HepG2 (cell line): Measurements from ENCODE around the gene RRP12. TPM values are rescaled to one million over a fixed set of nuclear protein-coding genes. Genes with fewer than 3 reads are reported as not detected.

ENCODE experiments used
- CENPT ChIP-seq: sonication (generic); formaldehyde crosslinking; IDR thresholded peaks from 2 replicates; pipeline ENCODE4 v1.8.0; 2022; ENCODE audit warnings: low read depth, mild to moderate bottlenecking, moderate library complexity, missing genetic modification reagents
- KAT7 ChIP-seq: IDR thresholded peaks from 2 replicates; pipeline ENCODE4 v1.6.1; 2018; ENCODE audit warnings: borderline replicate concordance, missing compliant biosample characterization
- POLR2G ChIP-seq: fragments of 200-400 bp; formaldehyde crosslinking; IDR thresholded peaks from 2 replicates; pipeline ENCODE4 v1.6.1; 2018; ENCODE audit warnings: mild to moderate bottlenecking, low read depth, low read length, moderate library complexity
- RNF2 ChIP-seq: fragments of 450-650 bp; conservative IDR thresholded peaks from 2 replicates; pipeline ENCODE4 v1.6.1; 2016; ENCODE audit warnings: low read depth
- SIN3B ChIP-seq: fragments of 150-350 bp; IDR thresholded peaks from 2 replicates; pipeline ENCODE4 v1.6.1; 2014; ENCODE audit warnings: low read length
- SMARCE1 ChIP-seq: fragments of 450-650 bp; IDR thresholded peaks from 2 replicates; pipeline ENCODE4 v1.6.1; 2017; ENCODE audit warnings: borderline replicate concordance
- TSC22D2 ChIP-seq: sonication (generic); formaldehyde crosslinking; IDR thresholded peaks from 2 replicates; pipeline ENCODE4 v1.5.1; 2020; ENCODE audit warnings: missing genetic modification reagents, mild to moderate bottlenecking, borderline replicate concordance
- ZBTB8A ChIP-seq: sonication (generic); formaldehyde crosslinking; IDR thresholded peaks from 2 replicates; pipeline ENCODE4 v1.4.0; 2020; ENCODE audit warnings: mild to moderate bottlenecking, low read depth, missing genetic modification reagents, borderline replicate concordance
- ZNF143 ChIP-seq: sonication (generic); formaldehyde crosslinking; IDR thresholded peaks from 2 replicates; pipeline ENCODE4 v1.4.0; 2020; ENCODE audit warnings: missing genetic modification reagents
- ZNF264 ChIP-seq: sonication (generic); formaldehyde crosslinking; IDR thresholded peaks from 2 replicates; pipeline ENCODE4 v1.4.0; 2020; ENCODE audit warnings: missing genetic modification reagents
- ZNF33A ChIP-seq: sonication (generic); formaldehyde crosslinking; IDR thresholded peaks from 2 replicates; pipeline ENCODE4 v1.5.1; 2020; ENCODE audit warnings: missing genetic modification reagents, mild to moderate bottlenecking, moderate library complexity, borderline replicate concordance
- ZNF430 ChIP-seq: sonication (generic); formaldehyde crosslinking; IDR thresholded peaks from 2 replicates; pipeline ENCODE4 v1.9.0; 2021; ENCODE audit warnings: mild to moderate bottlenecking, missing genetic modification reagents
- ZNF670 ChIP-seq: sonication (generic); formaldehyde crosslinking; IDR thresholded peaks from 2 replicates; pipeline ENCODE4 v1.8.0; 2022; ENCODE audit warnings: mild to moderate bottlenecking, missing genetic modification reagents, borderline replicate concordance
- ZSCAN29 ChIP-seq: sonication (generic); formaldehyde crosslinking; conservative IDR thresholded peaks from 2 replicates; pipeline ENCODE4 v1.4.0; 2020; ENCODE audit warnings: mild to moderate bottlenecking, missing genetic modification reagents
- polyA plus RNA-seq, 8 experiments: library from polyadenylated mRNA; depleted of rRNA in 3 of 8; stranded (reverse) in 7 of 8; unstranded in 1 of 8; fragments of >200 nt; fragmentation: Illumina TruSeq in 4 of 8; extraction: Trizol in 4 of 8; gene quantifications; 2 replicates each; pipeline versions ENCODE4 v1.2.1 to v1.2.3, GENCODE V29; 2011 to 2016; ENCODE audit warnings: low read depth in 4 of 8, missing spikeins in 1 of 8, mixed read lengths in 1 of 8; ENCODE audit not compliant: insufficient read depth in 1 of 8
- total RNA-seq, 5 experiments: library from RNA; depleted of rRNA; stranded (reverse); fragments of >200 nt; fragmentation: Illumina TruSeq; extraction: Trizol; gene quantifications; 2 replicates each; pipeline ENCODE4 v1.2.3, GENCODE V29; 2016; ENCODE audit warnings: low read depth in 1 of 5
- TF ChIP-seq, protein P1 (sequence below): IDR thresholded peaks from 2 replicates; pipeline ENCODE4 v1.6.1; 2012; ENCODE audit warnings: low read depth, low read length, improper control_type of control experiment
- TF ChIP-seq, protein P2 (sequence below): sonication (generic); formaldehyde crosslinking; conservative IDR thresholded peaks from 2 replicates; pipeline ENCODE4 v1.8.1; 2023; ENCODE audit warnings: missing genetic modification reagents
- TF ChIP-seq, protein P3 (sequence below): sonication (generic); formaldehyde crosslinking; IDR thresholded peaks from 2 replicates; pipeline ENCODE4 v1.4.0; 2020; ENCODE audit warnings: missing genetic modification reagents
- TF ChIP-seq, protein P4 (sequence below): sonication (generic); formaldehyde crosslinking; IDR thresholded peaks from 2 replicates; pipeline ENCODE4 v1.4.0; 2020; ENCODE audit warnings: missing genetic modification reagents, mild to moderate bottlenecking, borderline replicate concordance
- TF ChIP-seq, protein P5 (sequence below): sonication (generic); formaldehyde crosslinking; IDR thresholded peaks from 2 replicates; pipeline ENCODE4 v1.8.0; 2022; ENCODE audit warnings: mild to moderate bottlenecking, missing genetic modification reagents, borderline replicate concordance

RRP12 gene
- total and polyA plus RNA-seq, 2 of the 13 experiments (the other 11 are each of a cell fraction or from before 2014, with no cell fraction given): 13.2 to 39.4 TPM

DNA sequence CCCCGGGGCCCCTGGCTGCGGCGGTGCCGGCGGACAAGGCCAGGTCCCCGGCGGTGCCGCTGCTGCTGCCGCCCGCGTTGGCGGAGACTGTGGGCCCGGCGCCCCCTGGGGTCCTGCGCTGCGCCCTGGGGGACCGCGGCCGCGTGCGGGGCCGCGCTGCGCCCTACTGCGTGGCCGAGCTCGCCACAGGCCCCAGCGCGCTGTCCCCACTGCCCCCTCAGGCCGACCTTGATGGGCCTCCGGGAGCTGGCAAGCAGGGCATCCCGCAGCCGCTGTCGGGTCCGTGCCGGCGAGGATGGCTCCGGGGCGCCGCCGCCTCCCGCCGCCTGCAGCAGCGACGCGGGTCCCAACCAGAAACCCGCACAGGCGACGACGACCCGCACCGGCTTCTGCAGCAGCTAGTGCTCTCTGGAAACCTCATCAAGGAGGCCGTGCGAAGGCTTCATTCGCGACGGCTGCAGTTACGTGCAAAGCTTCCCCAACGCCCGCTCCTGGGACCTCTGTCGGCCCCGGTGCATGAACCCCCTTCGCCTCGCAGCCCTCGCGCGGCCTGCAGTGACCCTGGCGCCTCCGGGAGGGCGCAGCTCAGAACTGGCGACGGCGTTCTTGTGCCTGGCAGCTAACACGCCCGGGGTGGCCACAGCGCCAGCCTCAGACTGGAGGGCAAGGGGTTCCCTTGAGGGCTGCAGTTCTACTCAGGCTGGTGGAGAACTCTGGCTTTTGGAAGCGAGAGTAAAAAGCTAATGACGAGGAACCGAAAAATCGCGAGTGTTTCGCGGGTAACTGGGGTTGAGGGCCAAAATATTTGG is 81.3 kb downstream of the RRP12 start (continued):
- TF ChIP-seq, protein P1, sequence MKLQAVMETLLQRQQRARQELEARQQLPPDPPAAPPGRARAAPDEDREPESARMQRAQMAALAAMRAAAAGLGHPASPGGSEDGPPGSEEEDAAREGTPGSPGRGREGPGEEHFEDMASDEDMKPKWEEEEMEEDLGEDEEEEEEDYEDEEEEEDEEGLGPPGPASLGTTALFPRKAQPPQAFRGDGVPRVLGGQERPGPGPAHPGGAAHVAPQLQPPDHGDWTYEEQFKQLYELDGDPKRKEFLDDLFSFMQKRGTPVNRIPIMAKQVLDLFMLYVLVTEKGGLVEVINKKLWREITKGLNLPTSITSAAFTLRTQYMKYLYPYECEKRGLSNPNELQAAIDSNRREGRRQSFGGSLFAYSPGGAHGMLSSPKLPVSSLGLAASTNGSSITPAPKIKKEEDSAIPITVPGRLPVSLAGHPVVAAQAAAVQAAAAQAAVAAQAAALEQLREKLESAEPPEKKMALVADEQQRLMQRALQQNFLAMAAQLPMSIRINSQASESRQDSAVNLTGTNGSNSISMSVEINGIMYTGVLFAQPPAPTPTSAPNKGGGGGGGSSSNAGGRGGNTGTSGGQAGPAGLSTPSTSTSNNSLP: no peak
- TF ChIP-seq SIN3B (no peak), SMARCE1 (no peak), POLR2G (no peak), TSC22D2 (CRISPR knock-in tag) (no peak), CENPT (CRISPR knock-in tag) (no peak), ZNF143 (CRISPR knock-in tag) (no peak), RNF2 (no peak), ZNF670 (CRISPR knock-in tag) (peak; percentile 69; the same call in 1 of the 2 replicates), ZNF430 (CRISPR knock-in tag) (no peak), ZNF264 (CRISPR knock-in tag) (no peak), ZNF33A (CRISPR knock-in tag) (no peak), KAT7 (CRISPR knock-in tag) (peak; percentile 27; the same call in 1 of the 2 replicates), ZBTB8A (CRISPR knock-in tag) (no peak), ZSCAN29 (CRISPR knock-in tag) (no peak)
- TF ChIP-seq, protein P2, sequence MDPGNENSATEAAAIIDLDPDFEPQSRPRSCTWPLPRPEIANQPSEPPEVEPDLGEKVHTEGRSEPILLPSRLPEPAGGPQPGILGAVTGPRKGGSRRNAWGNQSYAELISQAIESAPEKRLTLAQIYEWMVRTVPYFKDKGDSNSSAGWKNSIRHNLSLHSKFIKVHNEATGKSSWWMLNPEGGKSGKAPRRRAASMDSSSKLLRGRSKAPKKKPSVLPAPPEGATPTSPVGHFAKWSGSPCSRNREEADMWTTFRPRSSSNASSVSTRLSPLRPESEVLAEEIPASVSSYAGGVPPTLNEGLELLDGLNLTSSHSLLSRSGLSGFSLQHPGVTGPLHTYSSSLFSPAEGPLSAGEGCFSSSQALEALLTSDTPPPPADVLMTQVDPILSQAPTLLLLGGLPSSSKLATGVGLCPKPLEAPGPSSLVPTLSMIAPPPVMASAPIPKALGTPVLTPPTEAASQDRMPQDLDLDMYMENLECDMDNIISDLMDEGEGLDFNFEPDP: no peak
- TF ChIP-seq, protein P3, sequence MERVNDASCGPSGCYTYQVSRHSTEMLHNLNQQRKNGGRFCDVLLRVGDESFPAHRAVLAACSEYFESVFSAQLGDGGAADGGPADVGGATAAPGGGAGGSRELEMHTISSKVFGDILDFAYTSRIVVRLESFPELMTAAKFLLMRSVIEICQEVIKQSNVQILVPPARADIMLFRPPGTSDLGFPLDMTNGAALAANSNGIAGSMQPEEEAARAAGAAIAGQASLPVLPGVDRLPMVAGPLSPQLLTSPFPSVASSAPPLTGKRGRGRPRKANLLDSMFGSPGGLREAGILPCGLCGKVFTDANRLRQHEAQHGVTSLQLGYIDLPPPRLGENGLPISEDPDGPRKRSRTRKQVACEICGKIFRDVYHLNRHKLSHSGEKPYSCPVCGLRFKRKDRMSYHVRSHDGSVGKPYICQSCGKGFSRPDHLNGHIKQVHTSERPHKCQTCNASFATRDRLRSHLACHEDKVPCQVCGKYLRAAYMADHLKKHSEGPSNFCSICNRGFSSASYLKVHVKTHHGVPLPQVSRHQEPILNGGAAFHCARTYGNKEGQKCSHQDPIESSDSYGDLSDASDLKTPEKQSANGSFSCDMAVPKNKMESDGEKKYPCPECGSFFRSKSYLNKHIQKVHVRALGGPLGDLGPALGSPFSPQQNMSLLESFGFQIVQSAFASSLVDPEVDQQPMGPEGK: peak; percentile 30; the same call in 1 of the 2 replicates
- TF ChIP-seq, protein P4, sequence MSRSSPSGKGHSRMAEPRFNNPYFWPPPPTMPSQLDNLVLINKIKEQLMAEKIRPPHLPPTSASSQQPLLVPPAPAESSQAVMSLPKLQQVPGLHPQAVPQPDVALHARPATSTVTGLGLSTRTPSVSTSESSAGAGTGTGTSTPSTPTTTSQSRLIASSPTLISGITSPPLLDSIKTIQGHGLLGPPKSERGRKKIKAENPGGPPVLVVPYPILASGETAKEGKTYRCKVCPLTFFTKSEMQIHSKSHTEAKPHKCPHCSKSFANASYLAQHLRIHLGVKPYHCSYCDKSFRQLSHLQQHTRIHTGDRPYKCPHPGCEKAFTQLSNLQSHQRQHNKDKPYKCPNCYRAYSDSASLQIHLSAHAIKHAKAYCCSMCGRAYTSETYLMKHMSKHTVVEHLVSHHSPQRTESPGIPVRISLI: no peak
- TF ChIP-seq, protein P5, sequence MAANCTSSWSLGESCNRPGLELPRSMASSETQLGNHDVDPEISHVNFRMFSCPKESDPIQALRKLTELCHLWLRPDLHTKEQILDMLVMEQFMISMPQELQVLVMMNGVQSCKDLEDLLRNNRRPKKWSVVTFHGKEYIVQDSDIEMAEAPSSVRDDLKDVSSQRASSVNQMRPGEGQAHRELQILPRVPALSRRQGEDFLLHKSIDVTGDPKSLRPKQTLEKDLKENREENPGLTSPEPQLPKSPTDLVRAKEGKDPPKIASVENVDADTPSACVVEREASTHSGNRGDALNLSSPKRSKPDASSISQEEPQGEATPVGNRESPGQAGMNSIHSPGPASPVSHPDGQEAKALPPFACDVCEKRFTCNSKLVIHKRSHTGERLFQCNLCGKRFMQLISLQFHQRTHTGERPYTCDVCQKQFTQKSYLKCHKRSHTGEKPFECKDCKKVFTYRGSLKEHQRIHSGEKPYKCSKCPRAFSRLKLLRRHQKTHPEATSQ (CRISPR knock-in tag): no peak
